CD4-positive, CD25-positive, alpha-beta regulatory T cell (primary cell): Measurements from ENCODE around the gene CYP4V2. TPM values are rescaled to one million over a fixed set of nuclear protein-coding genes. Genes with fewer than 3 reads are reported as not detected.

ENCODE experiments used
- ATAC-seq, 2 donors: fragments of 150-1000 bp; cut with Tn5 transposase; one replicate each; pipeline ENCODE4 v1.10.0; 2021; ENCODE audit warnings: low read depth in 2 of 2, moderate number of reproducible peaks in 2 of 2, moderate library complexity in 1 of 2
- DNase-seq, 3 donors: peaks; one replicate each; pipeline versions ENCODE4 v3.0.0 to v3.0.0-alpha.2; 2012 to 2022; ENCODE audit warnings: mixed read lengths in 1 of 3
- H3K27ac ChIP-seq: one replicate; pipeline ENCODE4 v1.7.0; 2013; ENCODE audit warnings: mild to moderate bottlenecking, low read length; ENCODE audit not compliant: insufficient read depth, poor library complexity, severe bottlenecking
- H3K27me3 ChIP-seq: one replicate; pipeline ENCODE4 v1.7.0; 2013; ENCODE audit warnings: low read length; ENCODE audit not compliant: control insufficient read depth, insufficient read depth
- H3K36me3 ChIP-seq: one replicate; pipeline ENCODE4 v1.7.0; 2013; ENCODE audit warnings: mild to moderate bottlenecking, low read length, moderate library complexity; ENCODE audit not compliant: control insufficient read depth, insufficient read depth
- H3K4me1 ChIP-seq: 2 replicates; pipeline ENCODE4 v1.7.0; 2013; ENCODE audit warnings: mild to moderate bottlenecking, low read length; ENCODE audit not compliant: insufficient read depth, control insufficient read depth, poor library complexity, severe bottlenecking
- H3K4me3 ChIP-seq: one replicate; pipeline ENCODE4 v1.7.0; 2013; ENCODE audit warnings: low read depth, mild to moderate bottlenecking, low read length, moderate library complexity
- H3K9me3 ChIP-seq, 2 experiments: 1 replicate in 1 of 2; 2 replicates in 1 of 2; pipeline ENCODE4 v1.7.0; 2013; ENCODE audit warnings: low read length in 2 of 2, mild to moderate bottlenecking in 1 of 2, moderate library complexity in 1 of 2; ENCODE audit not compliant: control insufficient read depth in 2 of 2
- H3K27ac Mint-ChIP-seq, 3 donors: one replicate each; pipeline ENCODE4 v1.8.0; 2020 to 2022; ENCODE audit warnings: mild to moderate bottlenecking in 3 of 3, mixed read lengths in 3 of 3, moderate library complexity in 2 of 3
- H3K27me3 Mint-ChIP-seq: one replicate; pipeline ENCODE4 v1.8.0; 2022; ENCODE audit warnings: mild to moderate bottlenecking, mixed read lengths
- H3K36me3 Mint-ChIP-seq: one replicate; pipeline ENCODE4 v1.8.0; 2020; ENCODE audit warnings: mixed read lengths
- H3K4me1 Mint-ChIP-seq, 4 donors: one replicate each; pipeline ENCODE4 v1.8.0; 2020 to 2022; ENCODE audit warnings: mixed read lengths in 4 of 4, mild to moderate bottlenecking in 1 of 4
- H3K4me3 Mint-ChIP-seq, 4 donors: one replicate each; pipeline ENCODE4 v1.8.0; 2020 to 2022; ENCODE audit warnings: mild to moderate bottlenecking in 4 of 4, mixed read lengths in 4 of 4, moderate library complexity in 3 of 4
- H3K9me3 Mint-ChIP-seq, 7 donors: one replicate each; pipeline ENCODE4 v1.8.0; 2020 to 2022; ENCODE audit warnings: mixed read lengths in 7 of 7, mild to moderate bottlenecking in 3 of 7, moderate library complexity in 2 of 7
- polyA plus RNA-seq, 4 donors: library from polyadenylated mRNA; unstranded; fragments of 300-500 nt; fragmentation: Illumina TruSeq; gene quantifications; one replicate each; pipeline ENCODE4 v1.2.3, GENCODE V29; 2021
- total RNA-seq: library from RNA; stranded (reverse); gene quantifications from one replicate; pipeline ENCODE4 v1.2.3, GENCODE V29; 2022

Gene CYP4V2
- total and polyA plus RNA-seq, 5 donors from 2014 or later: 26.1 to 30.9 (median 27.8) TPM

GRCh38 chr4:186151499-186151898 is 39.9 kb upstream of the CYP4V2 start:
- no peak overlapping the region for H3K4me3 ChIP-seq
- H3K9me3 ChIP-seq: no peaks in the 10 kb centered on the region
- Mint-ChIP-seq H3K4me3 (no peak overlapping the region), H3K9me3 (peaks cover 0 to 1% (median 0%) of the 10 kb centered on the region in 7 donors), H3K27me3 (peaks cover 30% of the 10 kb centered on the region), H3K27ac (no peak overlapping the region), H3K4me1 (peaks cover 0 to 5% (median under 1%) of the 10 kb centered on the region in 4 donors), H3K36me3 (no peaks in the 10 kb centered on the region)
- H3K27ac ChIP-seq: no peak overlapping the region
- no peaks in the 10 kb centered on the region for H3K36me3 ChIP-seq
- H3K4me1 ChIP-seq: no peaks in the 10 kb centered on the region
- DNase-seq (no peak), ATAC-seq (no peak)
- H3K27me3 ChIP-seq: peaks cover 3% of the 10 kb centered on the region

- Mint-ChIP-seq H3K4me3 (no peak overlapping the region), H3K36me3 (no peaks in the 10 kb centered on the region), H3K27ac (no peak overlapping the region), H3K27me3 (peaks cover 11% of the 10 kb centered on the region), H3K4me1 (peaks cover 0 to 7% (median 5%) of the 10 kb centered on the region in 4 donors), H3K9me3 (no peaks in the 10 kb centered on the region)
- Histone ChIP-seq H3K4me1 (peaks cover 3% of the 10 kb centered on the region), H3K36me3 (no peaks in the 10 kb centered on the region), H3K27ac (no peak overlapping the region), H3K9me3 (no peaks in the 10 kb centered on the region), H3K27me3 (no peaks in the 10 kb centered on the region), H3K4me3 (no peak overlapping the region)
- ATAC-seq (no peak), DNase-seq (no peak)
These were observed 33.1 kb upstream of the CYP4V2 start for GRCh38 chr4:186158021-186158813.

GRCh38 chr4:186158966-186159365 is 32.4 kb upstream of the CYP4V2 start:
- H3K4me3 ChIP-seq: no peak overlapping the region
- ATAC-seq: no peak

GRCh38 chr4:186159613-186160012 is 31.8 kb upstream of the CYP4V2 start:
- Mint-ChIP-seq H3K4me3 (no peak overlapping the region), H3K9me3 (no peaks in the 10 kb centered on the region), H3K4me1 (peaks cover 2 to 7% (median 5%) of the 10 kb centered on the region in 4 donors), H3K27me3 (peaks cover 11% of the 10 kb centered on the region), H3K36me3 (no peaks in the 10 kb centered on the region), H3K27ac (no peak overlapping the region)
- DNase-seq: no peak
- H3K27me3 ChIP-seq: no peaks in the 10 kb centered on the region
- H3K36me3 ChIP-seq: no peaks in the 10 kb centered on the region
- no peaks in the 10 kb centered on the region for H3K9me3 ChIP-seq
- no peak overlapping the region for H3K27ac ChIP-seq
- H3K4me1 ChIP-seq: peaks cover 3% of the 10 kb centered on the region
- H3K4me3 ChIP-seq: no peak overlapping the region
- ATAC-seq: no peak

More at GRCh38 chr4:186158966-186159365, 32.4 kb upstream of the CYP4V2 start:
- no peaks in the 10 kb centered on the region for H3K9me3 Mint-ChIP-seq
- H3K27me3 Mint-ChIP-seq: peaks cover 11% of the 10 kb centered on the region
- Histone ChIP-seq H3K27ac (no peak overlapping the region), H3K4me1 (peaks cover 3% of the 10 kb centered on the region), H3K9me3 (no peaks in the 10 kb centered on the region), H3K36me3 (no peaks in the 10 kb centered on the region), H3K27me3 (no peaks in the 10 kb centered on the region)
- H3K27ac Mint-ChIP-seq: no peak overlapping the region
- DNase-seq: no peak
- H3K4me1 Mint-ChIP-seq: peaks cover 0 to 7% (median 5%) of the 10 kb centered on the region in 4 donors
- no peaks in the 10 kb centered on the region for H3K36me3 Mint-ChIP-seq
- no peak overlapping the region for H3K4me3 Mint-ChIP-seq

- no peaks in the 10 kb centered on the region for H3K9me3 ChIP-seq
- H3K27me3 ChIP-seq: no peaks in the 10 kb centered on the region
- Mint-ChIP-seq H3K27ac (peak overlapping the region; percentile 52 to 91 (median 79)), H3K9me3 (no peaks in the 10 kb centered on the region), H3K27me3 (peaks cover 7% of the 10 kb centered on the region), H3K4me1 (peaks cover 0 to 6% (median 5%) of the 10 kb centered on the region in 4 donors), H3K4me3 (peak overlapping the region; percentile 9 to 78 (median 50)), H3K36me3 (no peaks in the 10 kb centered on the region)
- H3K4me3 ChIP-seq: peak overlapping the region; percentile 71
- peaks cover 3% of the 10 kb centered on the region for H3K4me1 ChIP-seq
- H3K36me3 ChIP-seq: no peaks in the 10 kb centered on the region
- DNase-seq (peak in 2 of 3 donors; percentile 25 to 71), ATAC-seq (peak; percentile 60 to 71)
- H3K27ac ChIP-seq: no peak overlapping the region
These were observed 30.2 kb upstream of the CYP4V2 start for GRCh38 chr4:186161138-186161537.

- Mint-ChIP-seq H3K36me3 (no peaks in the 10 kb centered on the region), H3K27ac (peak overlapping the region in 1 of 3 donors; percentile 11), H3K4me3 (no peak overlapping the region), H3K27me3 (peaks cover 11% of the 10 kb centered on the region), H3K4me1 (peaks cover 0 to 10% (median 0%) of the 10 kb centered on the region in 4 donors), H3K9me3 (no peaks in the 10 kb centered on the region)
- Histone ChIP-seq H3K27ac (no peak overlapping the region), H3K27me3 (no peaks in the 10 kb centered on the region), H3K4me1 (no peaks in the 10 kb centered on the region), H3K9me3 (no peaks in the 10 kb centered on the region), H3K4me3 (no peak overlapping the region), H3K36me3 (no peaks in the 10 kb centered on the region)
- DNase-seq (no peak), ATAC-seq (no peak)
These were observed 24.4 kb upstream of the CYP4V2 start for GRCh38 chr4:186166852-186167512.

GRCh38 chr4:186167605-186168004 is 23.8 kb upstream of the CYP4V2 start:
- Mint-ChIP-seq H3K36me3 (no peaks in the 10 kb centered on the region), H3K27ac (no peak overlapping the region), H3K9me3 (no peaks in the 10 kb centered on the region), H3K27me3 (peaks cover 11% of the 10 kb centered on the region), H3K4me1 (peaks cover 0 to 10% (median 0%) of the 10 kb centered on the region in 4 donors), H3K4me3 (no peak overlapping the region)
- no peak overlapping the region for H3K27ac ChIP-seq
- no peaks in the 10 kb centered on the region for H3K36me3 ChIP-seq
- H3K4me3 ChIP-seq: no peak overlapping the region
- H3K9me3 ChIP-seq: no peaks in the 10 kb centered on the region
- H3K27me3 ChIP-seq: no peaks in the 10 kb centered on the region
- ATAC-seq (no peak), DNase-seq (no peak)
- no peaks in the 10 kb centered on the region for H3K4me1 ChIP-seq
